Neural cell (in vitro differentiated cells): Measurements from ENCODE around the gene CHMP4B. TPM values are rescaled to one million over a fixed set of nuclear protein-coding genes. Genes with fewer than 3 reads are reported as not detected.

Experiments
- H2AFZ ChIP-seq: fragments of 200-600, 300-800 bp; sonication (generic), shearing (Covaris generic); 2 replicates; pipeline ENCODE4 v1.6.0; 2014; ENCODE audit warnings: low read depth, mild to moderate bottlenecking, antibody characterized with exemption, low read length, moderate library complexity
- H3F3A ChIP-seq: fragments of 200-600 bp; shearing (Covaris generic); 2 replicates; pipeline ENCODE4 v1.6.1; 2016; ENCODE audit warnings: mild to moderate bottlenecking, moderate library complexity, mixed read lengths, antibody characterized with exemption, low read length; ENCODE audit not compliant: insufficient read depth, poor library complexity, severe bottlenecking
- H3K27ac ChIP-seq: fragments of 200-600, 300-800 bp; sonication (generic), shearing (Covaris generic); 2 replicates; pipeline ENCODE4 v1.5.1; 2014; ENCODE audit warnings: mild to moderate bottlenecking, low read length, moderate library complexity
- H3K27me3 ChIP-seq: fragments of 300-800, 200-600 bp; sonication (generic), shearing (Covaris generic); 2 replicates; pipeline ENCODE4 v1.6.0; 2014; ENCODE audit warnings: mild to moderate bottlenecking, low read depth, low read length, moderate library complexity; ENCODE audit not compliant: insufficient read depth
- H3K36me3 ChIP-seq: fragments of 300-800, 200-600 bp; sonication (generic), shearing (Covaris generic); 2 replicates; pipeline ENCODE4 v1.5.1; 2014; ENCODE audit warnings: mild to moderate bottlenecking, antibody characterized with exemption, low read length, moderate library complexity; ENCODE audit not compliant: insufficient read depth
- H3K4me2 ChIP-seq: fragments of 300-800, 200-600 bp; sonication (generic), shearing (Covaris generic); 2 replicates; pipeline ENCODE4 v1.6.0; 2014; ENCODE audit warnings: mild to moderate bottlenecking, low read length
- H3K4me3 ChIP-seq: fragments of 300-800, 200-600 bp; sonication (generic), shearing (Covaris generic); 2 replicates; pipeline ENCODE4 v1.5.1; 2014; ENCODE audit warnings: mild to moderate bottlenecking, low read length, moderate library complexity
- H3K79me2 ChIP-seq: fragments of 200-600 bp; shearing (Covaris generic); replicated peaks from 2 replicates; pipeline ENCODE4 v1.6.0; 2014; ENCODE audit warnings: mild to moderate bottlenecking, low read length, moderate library complexity; ENCODE audit not compliant: insufficient read depth
- H3K9ac ChIP-seq: fragments of 300-800, 200-600 bp; sonication (generic), shearing (Covaris generic); 2 replicates; pipeline ENCODE4 v1.6.1; 2016; ENCODE audit warnings: mild to moderate bottlenecking, low read length, mixed read lengths
- H3K9me2 ChIP-seq: fragments of 200-600 bp; shearing (Covaris generic); 2 replicates; pipeline ENCODE4 v1.6.1; 2016; ENCODE audit warnings: mild to moderate bottlenecking, low read length, mixed read lengths; ENCODE audit not compliant: insufficient read depth
- H3K9me3 ChIP-seq: fragments of 200-600, 300-800 bp; sonication (generic), shearing (Covaris generic); 2 replicates; pipeline ENCODE4 v1.6.1; 2016; ENCODE audit warnings: mild to moderate bottlenecking, mixed run types, low read length, moderate library complexity, mixed read lengths
- H4K20me1 ChIP-seq: fragments of 200-600 bp; shearing (Covaris generic); 2 replicates; pipeline ENCODE4 v1.6.1; 2016; ENCODE audit warnings: mild to moderate bottlenecking, mixed run types; ENCODE audit not compliant: insufficient read depth
- EP300 ChIP-seq: fragments of 450-650 bp; conservative IDR thresholded peaks from 2 replicates; pipeline ENCODE4 v1.6.1; 2014; ENCODE audit warnings: antibody characterized with exemption, mild to moderate bottlenecking, moderate library complexity; ENCODE audit not compliant: poor library complexity, severe bottlenecking
- EZH2 ChIP-seq: fragments of 200-600, 300-800 bp; shearing (Covaris generic), sonication (generic); IDR thresholded peaks from 2 replicates; pipeline ENCODE4 v1.6.1; 2014; ENCODE audit warnings: antibody characterized with exemption, low read length, borderline replicate concordance, mild to moderate bottlenecking; ENCODE audit not compliant: insufficient read depth, poor library complexity, severe bottlenecking
- MXI1 ChIP-seq: fragments of 450-650 bp; conservative IDR thresholded peaks from 2 replicates; pipeline ENCODE4 v1.6.1; 2014; ENCODE audit warnings: antibody characterized with exemption, mild to moderate bottlenecking; ENCODE audit not compliant: poor library complexity, severe bottlenecking
- POLR2AphosphoS5 ChIP-seq: IDR thresholded peaks from 2 replicates; pipeline ENCODE4 v1.6.1; 2012
- RAD21 ChIP-seq: fragments of 450-650 bp; conservative IDR thresholded peaks from 2 replicates; pipeline ENCODE4 v1.6.1; 2014; ENCODE audit warnings: antibody characterized with exemption, mild to moderate bottlenecking, moderate library complexity
- REST ChIP-seq: IDR thresholded peaks from 2 replicates; pipeline ENCODE4 v1.6.1; 2012; ENCODE audit warnings: borderline replicate concordance
- SMC3 ChIP-seq: fragments of 450-650 bp; conservative IDR thresholded peaks from 2 replicates; pipeline ENCODE4 v1.6.1; 2014; ENCODE audit warnings: antibody characterized with exemption, mild to moderate bottlenecking, moderate library complexity; ENCODE audit not compliant: poor library complexity
- TAF1 ChIP-seq: IDR thresholded peaks from 2 replicates; pipeline ENCODE4 v1.6.1; 2012; ENCODE audit warnings: low read depth
- polyA plus RNA-seq: library from polyadenylated mRNA; depleted of rRNA; stranded (reverse); fragments of >200 nt; gene quantifications from 2 replicates; pipeline ENCODE4 v1.2.3, GENCODE V29; 2014
- TF ChIP-seq, protein P1 (sequence below): fragments of 450-650 bp; IDR thresholded peaks from 2 replicates; pipeline ENCODE4 v1.5.1; 2014; ENCODE audit warnings: antibody characterized with exemption, mild to moderate bottlenecking, moderate library complexity; ENCODE audit not compliant: poor library complexity, severe bottlenecking

The CHMP4B gene
- polyA plus RNA-seq, 1 donor from 2014 or later = 83.8 TPM

DNA sequence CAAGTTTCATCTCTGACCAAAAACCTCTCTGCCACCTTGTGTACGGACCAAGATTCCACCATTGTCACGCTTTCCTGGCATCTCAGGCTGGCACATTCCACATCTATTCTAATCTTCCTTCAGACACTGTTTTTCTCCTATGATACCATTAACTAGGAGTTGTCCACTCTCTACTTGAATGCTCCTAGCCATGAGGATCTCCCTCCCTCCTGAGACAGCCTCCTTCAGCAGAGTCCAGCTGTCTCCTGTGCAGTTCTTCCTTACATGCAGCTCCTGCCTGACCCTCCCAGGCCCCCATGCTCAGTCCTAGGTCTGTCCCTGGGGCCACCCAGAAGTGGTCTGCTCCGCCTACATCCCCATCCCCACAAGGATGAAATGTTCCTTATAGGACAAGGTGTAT, 90.9 kb downstream of the CHMP4B start:
- no peaks in the 10 kb centered on the region for H3K27me3 ChIP-seq
- H3K4me3 ChIP-seq = no peak overlapping the region
- no peak overlapping the region for H3K27ac ChIP-seq
- no peak overlapping the region for H2AFZ ChIP-seq
- H3F3A ChIP-seq = no peaks in the 10 kb centered on the region
- no peaks in the 10 kb centered on the region for H3K36me3 ChIP-seq
- H3K9ac ChIP-seq = no peak overlapping the region
- H3K9me3 ChIP-seq = no peaks in the 10 kb centered on the region
- H3K79me2 ChIP-seq = no peaks in the 10 kb centered on the region
- no peaks in the 10 kb centered on the region for H3K9me2 ChIP-seq
- H4K20me1 ChIP-seq = no peaks in the 10 kb centered on the region
- no peak for TF ChIP-seq RAD21
- TF ChIP-seq MXI1 = no peak
- TF ChIP-seq, protein P1, sequence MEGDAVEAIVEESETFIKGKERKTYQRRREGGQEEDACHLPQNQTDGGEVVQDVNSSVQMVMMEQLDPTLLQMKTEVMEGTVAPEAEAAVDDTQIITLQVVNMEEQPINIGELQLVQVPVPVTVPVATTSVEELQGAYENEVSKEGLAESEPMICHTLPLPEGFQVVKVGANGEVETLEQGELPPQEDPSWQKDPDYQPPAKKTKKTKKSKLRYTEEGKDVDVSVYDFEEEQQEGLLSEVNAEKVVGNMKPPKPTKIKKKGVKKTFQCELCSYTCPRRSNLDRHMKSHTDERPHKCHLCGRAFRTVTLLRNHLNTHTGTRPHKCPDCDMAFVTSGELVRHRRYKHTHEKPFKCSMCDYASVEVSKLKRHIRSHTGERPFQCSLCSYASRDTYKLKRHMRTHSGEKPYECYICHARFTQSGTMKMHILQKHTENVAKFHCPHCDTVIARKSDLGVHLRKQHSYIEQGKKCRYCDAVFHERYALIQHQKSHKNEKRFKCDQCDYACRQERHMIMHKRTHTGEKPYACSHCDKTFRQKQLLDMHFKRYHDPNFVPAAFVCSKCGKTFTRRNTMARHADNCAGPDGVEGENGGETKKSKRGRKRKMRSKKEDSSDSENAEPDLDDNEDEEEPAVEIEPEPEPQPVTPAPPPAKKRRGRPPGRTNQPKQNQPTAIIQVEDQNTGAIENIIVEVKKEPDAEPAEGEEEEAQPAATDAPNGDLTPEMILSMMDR = no peak
- no peak for TF ChIP-seq POLR2AphosphoS5
- TF ChIP-seq REST = no peak
- TF ChIP-seq SMC3 = no peak
- no peak for TF ChIP-seq TAF1
- no peak for TF ChIP-seq EZH2
- TF ChIP-seq EP300 = no peak
- no peak overlapping the region for H3K4me2 ChIP-seq

Other genes starting within 250 kb of the CHMP4B start
- gene C20orf144, start 149.0 kb upstream of the CHMP4B start, polyA plus RNA-seq = not detected in 2 replicates
- gene ACTL10, start 144.4 kb upstream of the CHMP4B start, polyA plus RNA-seq = not detected in 2 replicates
- 20.3 and 21.4 TPM in 2 replicates for gene NECAB3, start 136.9 kb upstream of the CHMP4B start, polyA plus RNA-seq
- 1.8 and 2.3 TPM in 2 replicates for gene E2F1, start 125.0 kb upstream of the CHMP4B start, polyA plus RNA-seq
- 0.78 and 3.1 TPM in 2 replicates for gene PXMP4, start 91.0 kb upstream of the CHMP4B start, polyA plus RNA-seq
- 1.2 and 2.6 TPM in 2 replicates for gene ZNF341, start 79.4 kb upstream of the CHMP4B start, polyA plus RNA-seq
- gene RALY, start 182.6 kb downstream of the CHMP4B start, polyA plus RNA-seq = 221 and 228 TPM in 2 replicates